ENCODE measurements around the gene GALR3.
A peak's percentile ranks its signal among the peaks of the same experiment; 100 is the strongest.
"Not testable (repeated sequence)": the region's sequence is repeated elsewhere in the genome, so short reads cannot be mapped to it uniquely, and the experiment has no call there.

GALR3 gene

GRCh38 chr22:37823134-37823985 is at the start of gene GALR3:
TSS of gene GALR3 (plus strand) at chr22:37823382. CDS start at chr22:37823407, 25 bp downstream.
- no peak for DNase-seq (ENCODE audit: low read depth)

- no peak for DNase-seq (ENCODE audit: low read depth)
These were observed 48.5 kb upstream of the GALR3 start for GRCh38 chr22:37774728-37775127.

- DNase-seq (ENCODE audit: low read depth) = no peak
These were observed 47.2 kb upstream of the GALR3 start for GRCh38 chr22:37775785-37776638.

- DNase-seq (ENCODE audit: low read depth) = no peak
These were observed 46.6 kb upstream of the GALR3 start for GRCh38 chr22:37776639-37777005.

- peak; percentile 57 for DNase-seq (ENCODE audit: low read depth)
These were observed 46.0 kb upstream of the GALR3 start for GRCh38 chr22:37777122-37777687.

- no peak for DNase-seq (ENCODE audit: low read depth)
These were observed 44.7 kb upstream of the GALR3 start for GRCh38 chr22:37778370-37779009.

GRCh38 chr22:37781434-37782059 is 41.6 kb upstream of the GALR3 start:
- DNase-seq (ENCODE audit: low read depth) = no peak

GRCh38 chr22:37782340-37783168 is 40.6 kb upstream of the GALR3 start:
- no peak for DNase-seq (ENCODE audit: low read depth)

GRCh38 chr22:37784829-37785495 is 38.2 kb upstream of the GALR3 start:
- no peak for DNase-seq (ENCODE audit: low read depth)

- no peak for DNase-seq (ENCODE audit: low read depth)
These were observed 32.9 kb upstream of the GALR3 start for GRCh38 chr22:37790234-37790633.

- no peak for DNase-seq (ENCODE audit: low read depth)
These were observed 30.7 kb upstream of the GALR3 start for GRCh38 chr22:37792494-37792893.

GRCh38 chr22:37794376-37794775 is 28.8 kb upstream of the GALR3 start:
- DNase-seq (ENCODE audit: low read depth) = no peak

GRCh38 chr22:37796079-37796478 is 27.1 kb upstream of the GALR3 start:
- no peak for DNase-seq (ENCODE audit: low read depth)

- not testable (repeated sequence) for DNase-seq (ENCODE audit: low read depth)
These were observed 25.9 kb upstream of the GALR3 start for GRCh38 chr22:37797259-37797658.

- no peak for DNase-seq (ENCODE audit: low read depth)
These were observed 25.2 kb upstream of the GALR3 start for GRCh38 chr22:37797874-37798500.

- not testable (repeated sequence) for DNase-seq (ENCODE audit: low read depth)
These were observed 23.2 kb upstream of the GALR3 start for GRCh38 chr22:37799979-37800378.

- DNase-seq (ENCODE audit: low read depth) = no peak
These were observed 21.3 kb upstream of the GALR3 start for GRCh38 chr22:37801946-37802309.

GRCh38 chr22:37802310-37803194 is 20.6 kb upstream of the GALR3 start:
- DNase-seq (ENCODE audit: low read depth) = no peak

GRCh38 chr22:37803195-37803638 is 20.0 kb upstream of the GALR3 start:
- DNase-seq (ENCODE audit: low read depth) = no peak
